ENCODE data around the gene PCDHGA2. TPM values are rescaled to one million over a fixed set of nuclear protein-coding genes. Genes with fewer than 3 reads are reported as not detected.
"Not testable (repeated sequence)": the region's sequence is repeated elsewhere in the genome, so short reads cannot be mapped to it uniquely, and the experiment has no call there.

Gene PCDHGA2
- total RNA-seq, result 1 to 10 TPM; 3.2 to 5.6 (median 4.4) TPM

- TF ChIP-seq CTCF (IDR thresholded peaks at IDR 0.05) (peak in 3 of 4 experiments; percentile 23 to 38 (median 30)), POLR2A (IDR thresholded peaks at IDR 0.05) (no peak)
- H3K4me3 ChIP-seq, result peak within 1 kb of the TSS in 1 of 2 donors; percentile 35
- no peaks in the 10 kb centered on the region for H3K36me3 ChIP-seq
- 2 to 9% methylated on average over 6 to 14 of the region's 27 CpGs for WGBS, 2 donors (ENCODE audit: low coverage in 1 of 2)
- peak within 1 kb of the TSS in 1 of 4 donors; percentile 4 for H3K27ac ChIP-seq
- no peaks in the 10 kb centered on the region for H3K4me1 ChIP-seq
- ATAC-seq, result no peak
- peaks cover 0 to 98% (median 2%) of the 10 kb centered on the region in 3 donors for H3K9me3 ChIP-seq
- peaks cover 46% of the 10 kb centered on the region for H3K27me3 ChIP-seq
Observed at GRCh38 chr5:141338538-141339306, at the start of gene PCDHGA2. TSS of gene PCDHGA2 (plus strand) at chr5:141338760.

- ATAC-seq, result no peak
- 83 to 87% methylated on average over 4 of the region's 4 CpGs for WGBS, 2 donors (ENCODE audit: low coverage in 1 of 2)
Observed at GRCh38 chr5:141298376-141298775, 40.2 kb upstream of the PCDHGA2 start.

GRCh38 chr5:141303756-141304155, 34.8 kb upstream of the PCDHGA2 start, which contains the start of gene SLC25A2:
TSS of gene SLC25A2 (minus strand) at chr5:141304049. CDS start at chr5:141303865, 184 bp downstream.
- peaks cover 0 to 21% of the 10 kb centered on the region in 2 donors for H3K36me3 ChIP-seq
- no peaks in the 10 kb centered on the region for H3K4me1 ChIP-seq
- H3K4me3 ChIP-seq, result no peak within 1 kb of the TSS
- H3K9me3 ChIP-seq, result peaks cover 0 to 100% (median 0%) of the 10 kb centered on the region in 3 donors
- no peak for ATAC-seq
- WGBS, 2 donors (ENCODE audit: low coverage in 1 of 2), result 13% methylated on average over 3 of the region's 36 CpGs; no CpG with 5 or more reads in 1 of the 2 donors
- no peaks in the 10 kb centered on the region for H3K27me3 ChIP-seq
- H3K27ac ChIP-seq, result no peak within 1 kb of the TSS
- TF ChIP-seq POLR2A (IDR thresholded peaks at IDR 0.05) (no peak), EP300 (IDR thresholded peaks at IDR 0.05) (no peak), CTCF (IDR thresholded peaks at IDR 0.05) (no peak)

More at GRCh38 chr5:141298376-141298775, 40.2 kb upstream of the PCDHGA2 start:
- no peak for TF ChIP-seq POLR2AphosphoS5 (IDR thresholded peaks at IDR 0.05)
- TF ChIP-seq EP300 (IDR thresholded peaks at IDR 0.05), result no peak
- TF ChIP-seq CTCF (IDR thresholded peaks at IDR 0.05), result no peak
- no peak for TF ChIP-seq POLR2A (IDR thresholded peaks at IDR 0.05)
- Histone ChIP-seq H3K4me1 (no peaks in the 10 kb centered on the region), H3K27ac (no peak overlapping the region), H3K4me3 (no peak overlapping the region), H3K27me3 (no peaks in the 10 kb centered on the region), H3K9me3 (peaks cover 0 to 100% (median 0%) of the 10 kb centered on the region in 3 donors), H3K36me3 (peaks cover 0 to 31% of the 10 kb centered on the region in 2 donors)

- WGBS, 2 donors (ENCODE audit: low coverage in 1 of 2), result 83 to 90% methylated on average over 1 of the region's 1 CpG
- TF ChIP-seq POLR2AphosphoS5 (IDR thresholded peaks at IDR 0.05), result no peak
- TF ChIP-seq EP300 (IDR thresholded peaks at IDR 0.05), result no peak
- TF ChIP-seq CTCF (IDR thresholded peaks at IDR 0.05), result no peak
- no peak for TF ChIP-seq POLR2A (IDR thresholded peaks at IDR 0.05)
- no peak for ATAC-seq
- Histone ChIP-seq H3K27ac (no peak overlapping the region), H3K27me3 (no peaks in the 10 kb centered on the region), H3K36me3 (peaks cover 0 to 23% of the 10 kb centered on the region in 2 donors), H3K9me3 (peaks cover 0 to 100% (median 0%) of the 10 kb centered on the region in 3 donors), H3K4me3 (no peak overlapping the region), H3K4me1 (no peaks in the 10 kb centered on the region)
Observed at GRCh38 chr5:141306630-141307029, 31.9 kb upstream of the PCDHGA2 start.

- H3K4me1 ChIP-seq, result no peaks in the 10 kb centered on the region
- no peaks in the 10 kb centered on the region for H3K27me3 ChIP-seq
- H3K27ac ChIP-seq, result no peak overlapping the region
- no peak overlapping the region for H3K4me3 ChIP-seq
- ATAC-seq, result no peak
- H3K9me3 ChIP-seq, result peaks cover 0 to 100% (median 4%) of the 10 kb centered on the region in 3 donors
- H3K36me3 ChIP-seq, result peaks cover 0 to 67% of the 10 kb centered on the region in 2 donors
- no peak for TF ChIP-seq EP300 (IDR thresholded peaks at IDR 0.05)
- TF ChIP-seq POLR2AphosphoS5 (IDR thresholded peaks at IDR 0.05), result no peak
Observed at GRCh38 chr5:141313711-141314110, 24.8 kb upstream of the PCDHGA2 start.

- Histone ChIP-seq H3K36me3 (peaks cover 0 to 75% of the 10 kb centered on the region in 2 donors), H3K9me3 (peaks cover 2 to 92% (median 10%) of the 10 kb centered on the region in 3 donors)
- WGBS, 2 donors (ENCODE audit: low coverage in 1 of 2), result 77 to 90% methylated on average over 2 to 4 of the region's 4 CpGs
Observed at GRCh38 chr5:141316963-141317362, 21.6 kb upstream of the PCDHGA2 start.

More at GRCh38 chr5:141316963-141317362, 21.6 kb upstream of the PCDHGA2 start:
- not testable (repeated sequence) for H3K27me3 ChIP-seq, H3K27ac ChIP-seq, ATAC-seq, H3K4me3 ChIP-seq
- peaks cover 0 to 12% (median 0%) of the 10 kb centered on the region in 3 donors for H3K4me1 ChIP-seq

Measured in gastroesophageal sphincter (tissue), 4 donors.